H9 (cell line): ENCODE results near the gene VAV2. TPM values are rescaled to one million over a fixed set of nuclear protein-coding genes. Genes with fewer than 3 reads are reported as not detected.

Source experiments
- DNase-seq: peaks from one replicate; pipeline ENCODE4 v3.0.0-alpha.2; 2017
- H2AFZ ChIP-seq: one replicate; pipeline ENCODE4 v1.6.1; 2013; ENCODE audit warnings: mild to moderate bottlenecking, low read length, control low read depth, moderate library complexity
- H2AK5ac ChIP-seq: 2 replicates; pipeline ENCODE4 v1.6.1; 2013; ENCODE audit warnings: low read length, control low read depth, mixed read lengths; ENCODE audit not compliant: insufficient read length
- H2BK120ac ChIP-seq: one replicate; pipeline ENCODE4 v1.6.1; 2013; ENCODE audit warnings: low read depth, mild to moderate bottlenecking, low read length, control low read depth, inconsistent platforms; ENCODE audit not compliant: poor library complexity, severe bottlenecking
- H2BK12ac ChIP-seq: 2 replicates; pipeline ENCODE4 v1.6.1; 2013; ENCODE audit warnings: low read length, control low read depth, mixed read lengths, low read depth; ENCODE audit not compliant: insufficient read length
- H2BK15ac ChIP-seq: 2 replicates; pipeline ENCODE4 v1.6.1; 2013; ENCODE audit warnings: low read depth, low read length, control low read depth
- H2BK20ac ChIP-seq: one replicate; pipeline ENCODE4 v1.6.1; 2013; ENCODE audit warnings: low read depth, mild to moderate bottlenecking, low read length, control low read depth, inconsistent platforms; ENCODE audit not compliant: poor library complexity, severe bottlenecking
- H2BK5ac ChIP-seq: 2 replicates; pipeline ENCODE4 v1.6.1; 2013; ENCODE audit warnings: low read length, control low read depth, mixed read lengths; ENCODE audit not compliant: insufficient read length
- H3K14ac ChIP-seq: 2 replicates; pipeline ENCODE4 v1.6.1; 2013; ENCODE audit warnings: low read length, control low read depth; ENCODE audit not compliant: insufficient read depth
- H3K18ac ChIP-seq: 2 replicates; pipeline ENCODE4 v1.6.1; 2013; ENCODE audit warnings: low read depth, mild to moderate bottlenecking, mixed read lengths, low read length, control low read depth; ENCODE audit not compliant: insufficient read length
- H3K23ac ChIP-seq: 2 replicates; pipeline ENCODE4 v1.6.1; 2013; ENCODE audit warnings: low read length, control low read depth, mixed read lengths, low read depth; ENCODE audit not compliant: insufficient read length
- H3K23me2 ChIP-seq: 2 replicates; pipeline ENCODE4 v1.6.1; 2013; ENCODE audit warnings: low read depth, mild to moderate bottlenecking, mixed read lengths, low read length, control low read depth; ENCODE audit not compliant: insufficient read length, poor library complexity, severe bottlenecking
- H3K27ac ChIP-seq: 2 replicates; pipeline ENCODE4 v1.5.1; 2013; ENCODE audit warnings: low read length, control low read depth, mixed read lengths, low read depth; ENCODE audit not compliant: insufficient read length
- H3K27me3 ChIP-seq: 2 replicates; pipeline ENCODE4 v1.6.1; 2013; ENCODE audit warnings: low read length, control low read depth, inconsistent platforms; ENCODE audit not compliant: insufficient read depth
- H3K4ac ChIP-seq: 2 replicates; pipeline ENCODE4 v1.6.1; 2013; ENCODE audit warnings: low read depth, mild to moderate bottlenecking, control low read depth, inconsistent platforms, low read length, moderate library complexity
- H3K4me1 ChIP-seq: 2 replicates; pipeline ENCODE4 v1.6.1; 2013; ENCODE audit warnings: low read length, control low read depth, inconsistent platforms; ENCODE audit not compliant: insufficient read depth
- H3K4me2 ChIP-seq: 2 replicates; pipeline ENCODE4 v1.6.1; 2013; ENCODE audit warnings: low read length, control low read depth, mixed read lengths; ENCODE audit not compliant: insufficient read length, insufficient read depth
- H3K56ac ChIP-seq: 2 replicates; pipeline ENCODE4 v1.6.1; 2013; ENCODE audit warnings: low read depth, mild to moderate bottlenecking, mixed read lengths, low read length, control low read depth; ENCODE audit not compliant: insufficient read length
- H3K79me1 ChIP-seq: 2 replicates; pipeline ENCODE4 v1.6.1; 2013; ENCODE audit warnings: low read depth, mild to moderate bottlenecking, moderate library complexity, low read length, control low read depth, inconsistent platforms; ENCODE audit not compliant: insufficient read depth, poor library complexity, severe bottlenecking
- H3K79me2 ChIP-seq: 2 replicates; pipeline ENCODE4 v1.6.1; 2013; ENCODE audit warnings: low read length, control low read depth, inconsistent platforms; ENCODE audit not compliant: insufficient read depth
- H3K9ac ChIP-seq: 2 replicates; pipeline ENCODE4 v1.6.1; 2013; ENCODE audit warnings: low read length, control low read depth, mixed read lengths; ENCODE audit not compliant: insufficient read length; ENCODE audit errors: extremely low read depth
- H3K9me3 ChIP-seq: one replicate; pipeline ENCODE4 v1.6.1; 2013; ENCODE audit warnings: low read depth, low read length, inconsistent platforms; ENCODE audit not compliant: control insufficient read depth
- H3T11ph ChIP-seq: one replicate; pipeline ENCODE4 v1.6.1; 2013; ENCODE audit warnings: mild to moderate bottlenecking, low read length, control low read depth, inconsistent platforms
- H4K20me1 ChIP-seq: one replicate; pipeline ENCODE4 v1.6.1; 2013; ENCODE audit not compliant: control insufficient read depth, insufficient read length, insufficient read depth
- H4K5ac ChIP-seq: 2 replicates; pipeline ENCODE4 v1.6.1; 2013; ENCODE audit warnings: low read depth, mild to moderate bottlenecking, mixed read lengths, low read length, control low read depth; ENCODE audit not compliant: insufficient read length
- H4K8ac ChIP-seq: replicated peaks from 2 replicates; pipeline ENCODE4 v1.6.1; 2013; ENCODE audit warnings: low read length, control low read depth, mixed read lengths, low read depth; ENCODE audit not compliant: insufficient read length
- H4K91ac ChIP-seq: 2 replicates; pipeline ENCODE4 v1.6.1; 2013; ENCODE audit warnings: low read depth, mild to moderate bottlenecking, moderate library complexity, mixed read lengths, low read length, control low read depth; ENCODE audit not compliant: insufficient read length
- H3K27ac Mint-ChIP-seq, 3 experiments: 2 replicates in 2 of 3; 3 replicates in 1 of 3; pipeline ENCODE4 v1.8.0; 2020 to 2021; ENCODE audit warnings: mixed read lengths in 3 of 3, mild to moderate bottlenecking in 1 of 3, moderate library complexity in 1 of 3
- H3K27me3 Mint-ChIP-seq: 2 replicates; pipeline ENCODE4 v1.8.0; 2021; ENCODE audit warnings: low read depth, mild to moderate bottlenecking, moderate library complexity, mixed read lengths
- H3K36me3 Mint-ChIP-seq, 3 experiments: 2 replicates in 2 of 3; 3 replicates in 1 of 3; pipeline ENCODE4 v1.8.0; 2020 to 2021; ENCODE audit warnings: low read depth in 3 of 3, mixed read lengths in 3 of 3; ENCODE audit not compliant: insufficient read depth in 1 of 3
- H3K4me1 Mint-ChIP-seq, 2 experiments: 2 replicates each; pipeline ENCODE4 v1.8.0; 2020; ENCODE audit warnings: mixed read lengths in 2 of 2
- H3K4me3 Mint-ChIP-seq, 2 experiments: 2 replicates in 1 of 2; 3 replicates in 1 of 2; pipeline ENCODE4 v1.8.0; 2020 to 2021; ENCODE audit warnings: mild to moderate bottlenecking in 2 of 2, mixed read lengths in 2 of 2, moderate library complexity in 1 of 2
- H3K9me3 Mint-ChIP-seq, 2 experiments: 2 replicates in 1 of 2; 3 replicates in 1 of 2; pipeline ENCODE4 v1.8.0; 2020; ENCODE audit warnings: mild to moderate bottlenecking in 2 of 2, mixed read lengths in 2 of 2, moderate library complexity in 1 of 2
- WGBS: extraction: QIAGEN DNeasy Blood & Tissue Kit; methylation state at CpG from one replicate; pipeline ENCODE4 v1.1.7; 2013; ENCODE audit warnings: missing lambda C conversion rate, low lambda C conversion rate, mixed read lengths; ENCODE audit not compliant: insufficient read length; ENCODE audit errors: extremely low coverage; 5-methylcytosine and 5-hydroxymethylcytosine counted together
- total RNA-seq: library from RNA; stranded (reverse); gene quantifications from 2 replicates; pipeline ENCODE4 v1.2.1, GENCODE V29; 2021
- TF ChIP-seq, protein P1 (sequence below): fragments of 200-600 bp; sonication (generic); conservative IDR thresholded peaks from 3 replicates; pipeline ENCODE4 v1.8.0; 2021; ENCODE audit warnings: antibody characterized with exemption, mild to moderate bottlenecking

VAV2 gene
- total RNA-seq, 1 experiment from 2014 or later = 58.7 TPM

DNA sequence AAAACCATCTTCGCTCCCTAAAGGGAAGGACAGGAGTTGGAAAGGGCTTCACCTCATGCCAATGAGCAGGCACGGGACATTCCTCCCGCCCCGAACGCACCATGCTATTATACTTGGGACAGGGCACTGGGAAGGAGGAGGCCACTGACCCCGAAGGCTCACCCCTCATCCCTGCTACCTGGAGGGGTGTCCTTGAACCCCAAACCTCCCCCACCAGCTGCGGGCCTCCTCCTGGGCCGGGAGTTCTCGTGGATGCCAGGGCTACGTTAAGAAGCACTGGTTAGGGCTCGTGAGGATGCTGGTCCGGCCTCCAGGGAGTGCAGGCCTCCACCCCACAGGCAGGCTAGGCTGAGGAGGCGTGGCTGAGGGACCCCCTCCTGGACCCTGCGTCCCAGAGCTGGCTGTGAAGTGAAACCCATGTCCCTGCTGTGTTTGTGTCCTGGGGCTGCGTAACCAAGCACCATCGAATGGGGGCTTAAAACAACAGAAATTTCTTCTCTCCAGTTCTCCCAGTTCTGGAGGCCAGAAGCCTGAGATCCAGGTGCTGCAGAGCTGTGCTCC, 142.9 kb downstream of the VAV2 start:
- Histone ChIP-seq H4K91ac (no peak overlapping the region), H2BK120ac (no peak overlapping the region), H3K18ac (no peak overlapping the region), H2BK12ac (no peak overlapping the region), H3K79me2 (no peaks in the 10 kb centered on the region), H3K4ac (no peak overlapping the region), H3K23ac (no peak overlapping the region), H3K79me1 (no peaks in the 10 kb centered on the region), H3K14ac (no peak overlapping the region), H2BK15ac (no peak overlapping the region), H3K23me2 (no peaks in the 10 kb centered on the region), H3K4me1 (no peaks in the 10 kb centered on the region), H4K8ac (no peak overlapping the region), H2AK5ac (no peak overlapping the region), H3K9me3 (no peaks in the 10 kb centered on the region), H4K20me1 (no peaks in the 10 kb centered on the region), H3K56ac (no peak overlapping the region), H3T11ph (no peak overlapping the region), H3K27me3 (no peaks in the 10 kb centered on the region), H3K27ac (no peak overlapping the region), H2AFZ (no peak overlapping the region), H3K9ac (no peak overlapping the region), H2BK20ac (no peak overlapping the region), H4K5ac (no peak overlapping the region), H2BK5ac (no peak overlapping the region), H3K4me2 (no peak overlapping the region)
- TF ChIP-seq, protein P1, sequence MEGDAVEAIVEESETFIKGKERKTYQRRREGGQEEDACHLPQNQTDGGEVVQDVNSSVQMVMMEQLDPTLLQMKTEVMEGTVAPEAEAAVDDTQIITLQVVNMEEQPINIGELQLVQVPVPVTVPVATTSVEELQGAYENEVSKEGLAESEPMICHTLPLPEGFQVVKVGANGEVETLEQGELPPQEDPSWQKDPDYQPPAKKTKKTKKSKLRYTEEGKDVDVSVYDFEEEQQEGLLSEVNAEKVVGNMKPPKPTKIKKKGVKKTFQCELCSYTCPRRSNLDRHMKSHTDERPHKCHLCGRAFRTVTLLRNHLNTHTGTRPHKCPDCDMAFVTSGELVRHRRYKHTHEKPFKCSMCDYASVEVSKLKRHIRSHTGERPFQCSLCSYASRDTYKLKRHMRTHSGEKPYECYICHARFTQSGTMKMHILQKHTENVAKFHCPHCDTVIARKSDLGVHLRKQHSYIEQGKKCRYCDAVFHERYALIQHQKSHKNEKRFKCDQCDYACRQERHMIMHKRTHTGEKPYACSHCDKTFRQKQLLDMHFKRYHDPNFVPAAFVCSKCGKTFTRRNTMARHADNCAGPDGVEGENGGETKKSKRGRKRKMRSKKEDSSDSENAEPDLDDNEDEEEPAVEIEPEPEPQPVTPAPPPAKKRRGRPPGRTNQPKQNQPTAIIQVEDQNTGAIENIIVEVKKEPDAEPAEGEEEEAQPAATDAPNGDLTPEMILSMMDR = no peak
- H3K9me3 Mint-ChIP-seq = no peaks in the 10 kb centered on the region
- WGBS = no CpG with 5 or more reads among the region's 16 CpGs
- H3K27me3 Mint-ChIP-seq = no peaks in the 10 kb centered on the region; the same call in 1 of the 2 replicates
- H3K4me3 Mint-ChIP-seq = no peak overlapping the region
- DNase-seq = no peak
- H3K36me3 Mint-ChIP-seq = peaks cover 0 to 7% (median 2%) of the 10 kb centered on the region in 3 experiments; a peak in 3 of 7 replicates
- peaks cover 4% of the 10 kb centered on the region in 2 experiments; a peak in 2 of 4 replicates for H3K4me1 Mint-ChIP-seq
- 0 out of 7 replicates have a peak overlapping the region, but pooled peaks of 1 of the 3 experiments have one; percentile 53 for H3K27ac Mint-ChIP-seq
